HCT116 (cell line): ENCODE results near the gene CD40LG.

Source experiments
- CTCF ChIP-seq, 3 experiments: fragments of 200-600 bp in 1 of 3; sonication (generic) in 1 of 3; IDR thresholded peaks in 2 of 3; conservative IDR thresholded peaks in 1 of 3; 2 replicates each; pipeline ENCODE4 v1.5.1; 2012 to 2017; ENCODE audit warnings: low read depth in 2 of 3, low read length in 2 of 3, antibody characterized with exemption in 1 of 3, borderline replicate concordance in 1 of 3, control low read depth in 1 of 3, mild to moderate bottlenecking in 1 of 3, mixed read lengths in 1 of 3, mixed run types in 1 of 3, moderate library complexity in 1 of 3; ENCODE audit not compliant: insufficient read depth in 1 of 3
- POLR2A ChIP-seq: IDR thresholded peaks from 2 replicates; pipeline ENCODE4 v1.7.0; 2011; ENCODE audit warnings: borderline replicate concordance; ENCODE audit not compliant: insufficient read depth, insufficient read length; ENCODE audit errors: extremely low read depth
- SRF ChIP-seq: IDR thresholded peaks from 2 replicates; pipeline ENCODE4 v1.6.1; 2012; ENCODE audit warnings: low read depth
- ZFX ChIP-seq: fragments of 450-650 bp; IDR thresholded peaks from 2 replicates; pipeline ENCODE4 v1.6.1; 2017

DNA sequence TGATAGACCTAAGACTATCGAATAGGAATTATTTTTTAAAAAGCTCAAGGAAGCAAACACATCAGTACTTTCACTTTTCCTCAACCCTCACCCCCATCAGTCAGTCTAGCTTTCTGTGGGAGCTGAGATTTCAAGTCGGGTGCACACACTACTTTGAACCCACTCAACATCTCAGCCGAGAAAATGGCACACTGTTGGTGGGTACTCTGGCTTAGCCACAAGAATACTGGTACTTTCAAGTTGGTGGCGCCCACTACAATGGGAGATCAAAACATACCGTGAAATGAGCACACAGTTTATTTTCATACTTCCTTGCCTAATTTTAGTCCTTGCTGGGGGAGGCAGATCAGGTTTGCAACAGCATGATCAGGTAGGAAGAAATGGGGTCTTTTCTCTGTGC, 10.2 kb downstream of the CD40LG start:
- TF ChIP-seq CTCF (IDR thresholded peaks at IDR 0.05 in 2 of 3, conservative IDR thresholded peaks at IDR 0.05 in 1 of 3; ENCODE audit: borderline replicate concordance in 1 of 3, insufficient read depth in 1 of 3, low read depth in 2 of 3, low read length in 2 of 3) = no peak
- TF ChIP-seq ZFX = no peak
- no peak for TF ChIP-seq SRF
- TF ChIP-seq POLR2A = no peak
